ENCODE results near the gene TNS1.

Gene TNS1

DNA sequence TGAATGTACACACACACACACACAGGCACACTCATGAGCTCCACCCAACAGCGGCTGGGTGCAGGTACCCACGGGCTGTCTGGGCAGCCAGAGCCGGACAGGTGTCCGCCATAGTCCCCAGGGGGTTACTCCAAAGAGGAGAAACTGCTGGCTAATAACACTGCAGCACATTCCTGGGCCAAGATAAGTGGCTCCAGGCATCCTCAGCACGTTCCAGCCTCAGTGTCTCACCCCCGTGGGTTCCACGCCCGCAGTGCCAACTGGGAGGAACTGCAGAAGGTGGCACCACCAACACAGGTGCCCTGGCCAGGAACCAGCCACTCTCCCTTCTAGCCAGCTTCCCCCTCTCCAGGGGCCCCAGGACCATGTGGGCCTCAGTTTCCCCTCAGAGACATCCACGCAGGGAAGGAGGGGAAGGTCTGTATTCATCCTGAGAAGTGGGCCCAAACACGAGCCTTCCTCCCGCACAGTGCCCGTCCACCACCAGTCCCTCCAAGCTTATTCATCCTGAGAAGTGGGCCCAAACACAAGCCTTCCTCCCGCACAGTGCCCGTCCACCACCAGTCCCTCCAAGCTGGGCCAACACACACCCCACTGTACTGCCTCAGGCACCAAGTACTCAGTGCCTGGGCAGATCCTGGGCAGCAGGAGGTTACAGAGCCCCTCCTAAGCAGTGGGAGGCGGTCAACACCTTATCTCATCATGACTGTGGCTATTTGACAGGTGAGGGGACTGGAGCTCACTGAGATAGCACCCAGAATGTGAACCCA is 47.6 kb downstream of the TNS1 start:
- TF ChIP-seq, protein P1, sequence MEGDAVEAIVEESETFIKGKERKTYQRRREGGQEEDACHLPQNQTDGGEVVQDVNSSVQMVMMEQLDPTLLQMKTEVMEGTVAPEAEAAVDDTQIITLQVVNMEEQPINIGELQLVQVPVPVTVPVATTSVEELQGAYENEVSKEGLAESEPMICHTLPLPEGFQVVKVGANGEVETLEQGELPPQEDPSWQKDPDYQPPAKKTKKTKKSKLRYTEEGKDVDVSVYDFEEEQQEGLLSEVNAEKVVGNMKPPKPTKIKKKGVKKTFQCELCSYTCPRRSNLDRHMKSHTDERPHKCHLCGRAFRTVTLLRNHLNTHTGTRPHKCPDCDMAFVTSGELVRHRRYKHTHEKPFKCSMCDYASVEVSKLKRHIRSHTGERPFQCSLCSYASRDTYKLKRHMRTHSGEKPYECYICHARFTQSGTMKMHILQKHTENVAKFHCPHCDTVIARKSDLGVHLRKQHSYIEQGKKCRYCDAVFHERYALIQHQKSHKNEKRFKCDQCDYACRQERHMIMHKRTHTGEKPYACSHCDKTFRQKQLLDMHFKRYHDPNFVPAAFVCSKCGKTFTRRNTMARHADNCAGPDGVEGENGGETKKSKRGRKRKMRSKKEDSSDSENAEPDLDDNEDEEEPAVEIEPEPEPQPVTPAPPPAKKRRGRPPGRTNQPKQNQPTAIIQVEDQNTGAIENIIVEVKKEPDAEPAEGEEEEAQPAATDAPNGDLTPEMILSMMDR (IDR thresholded peaks at IDR 0.05) = no peak
- Histone ChIP-seq H3K4me3 (ENCODE audit: low read depth in 1 of 2, low read length in 1 of 2) (no peak overlapping the region), H3K4me1 (ENCODE audit: control insufficient read depth in 1 of 2, insufficient read depth in 1 of 2, low read depth in 1 of 2, low read length in 1 of 2) (no peaks in the 10 kb centered on the region), H3K27ac (no peak overlapping the region), H3K9me3 (no peaks in the 10 kb centered on the region), H3K27me3 (no peaks in the 10 kb centered on the region), H3K36me3 (no peaks in the 10 kb centered on the region)

DNA sequence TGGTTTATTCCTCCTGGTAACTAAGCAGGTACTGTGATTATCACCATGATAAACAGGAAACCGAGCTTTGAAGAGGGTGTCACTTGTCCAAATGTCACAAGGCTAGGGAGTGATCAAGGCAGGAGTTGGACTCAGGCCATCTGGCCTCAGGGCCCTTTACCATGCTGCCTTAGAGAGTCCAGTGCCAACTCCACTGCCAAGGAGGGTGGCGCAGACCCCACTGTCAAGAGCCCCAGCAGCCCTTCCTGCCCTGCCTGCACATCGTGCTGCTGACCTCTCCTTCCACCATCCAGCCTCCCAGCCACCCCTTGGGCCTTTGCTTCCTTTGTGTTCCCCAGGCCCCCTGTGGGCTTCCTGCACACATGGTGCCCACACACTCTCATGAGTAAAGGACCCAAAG is 48.3 kb downstream of the TNS1 start:
- H3K4me3 ChIP-seq (ENCODE audit: low read depth in 1 of 2, low read length in 1 of 2) = no peak overlapping the region
- no peak overlapping the region for H3K27ac ChIP-seq
- H3K36me3 ChIP-seq = no peaks in the 10 kb centered on the region
- H3K4me1 ChIP-seq (ENCODE audit: control insufficient read depth in 1 of 2, insufficient read depth in 1 of 2, low read depth in 1 of 2, low read length in 1 of 2) = no peaks in the 10 kb centered on the region
- no peaks in the 10 kb centered on the region for H3K9me3 ChIP-seq
- TF ChIP-seq, protein P1 (IDR thresholded peaks at IDR 0.05) = no peak
- no peaks in the 10 kb centered on the region for H3K27me3 ChIP-seq

DNA sequence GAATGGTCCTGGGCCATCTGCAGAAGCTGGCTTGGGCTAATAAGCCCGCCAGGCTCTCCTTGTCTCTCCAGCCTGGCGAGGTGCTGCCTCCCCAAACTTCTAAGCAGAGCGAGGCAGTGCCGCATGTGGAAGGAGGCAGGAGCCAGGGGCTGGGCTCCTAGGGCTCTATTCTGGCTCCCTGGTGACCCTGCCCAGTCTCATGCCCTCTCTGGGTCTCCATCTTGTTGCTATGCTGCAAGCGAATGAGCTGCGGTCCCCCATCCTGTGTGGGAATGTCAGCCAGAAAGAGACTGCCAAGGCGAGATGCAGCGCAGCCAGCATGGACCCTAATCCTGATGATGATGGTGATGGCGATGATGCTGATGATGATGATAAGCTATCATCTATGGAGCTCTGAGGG is 48.7 kb downstream of the TNS1 start:
- Histone ChIP-seq H3K4me3 (ENCODE audit: low read depth in 1 of 2, low read length in 1 of 2) (no peak overlapping the region), H3K27ac (no peak overlapping the region), H3K4me1 (ENCODE audit: control insufficient read depth in 1 of 2, insufficient read depth in 1 of 2, low read depth in 1 of 2, low read length in 1 of 2) (no peaks in the 10 kb centered on the region), H3K27me3 (no peaks in the 10 kb centered on the region), H3K9me3 (no peaks in the 10 kb centered on the region), H3K36me3 (no peaks in the 10 kb centered on the region)
- TF ChIP-seq, protein P1 (IDR thresholded peaks at IDR 0.05) = no peak

DNA sequence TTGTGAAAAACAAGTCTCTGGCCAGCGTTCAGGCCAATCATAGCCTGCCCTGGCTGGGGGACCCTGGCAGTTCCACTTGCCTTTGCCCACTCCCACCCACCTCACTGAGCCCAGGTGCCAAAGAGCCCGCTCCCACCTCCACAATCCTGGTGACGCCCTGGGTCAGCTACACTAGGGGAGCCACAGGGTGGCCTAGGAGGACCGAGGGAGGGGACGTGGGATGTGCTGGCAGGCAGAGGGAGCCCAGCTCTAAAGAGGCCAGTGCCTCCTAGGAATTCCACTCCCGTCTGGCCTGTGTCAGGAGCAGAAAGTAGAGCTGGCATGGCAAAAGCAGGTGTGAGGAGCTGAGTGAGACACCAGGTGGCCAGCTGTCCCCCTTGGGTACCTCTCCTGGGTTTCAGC is 49.3 kb downstream of the TNS1 start:
- Histone ChIP-seq H3K4me1 (ENCODE audit: control insufficient read depth in 1 of 2, insufficient read depth in 1 of 2, low read depth in 1 of 2, low read length in 1 of 2) (no peaks in the 10 kb centered on the region), H3K9me3 (no peaks in the 10 kb centered on the region), H3K4me3 (ENCODE audit: low read depth in 1 of 2, low read length in 1 of 2) (no peak overlapping the region), H3K27me3 (no peaks in the 10 kb centered on the region), H3K27ac (no peak overlapping the region), H3K36me3 (no peaks in the 10 kb centered on the region)
- TF ChIP-seq, protein P1 (IDR thresholded peaks at IDR 0.05) = no peak

DNA sequence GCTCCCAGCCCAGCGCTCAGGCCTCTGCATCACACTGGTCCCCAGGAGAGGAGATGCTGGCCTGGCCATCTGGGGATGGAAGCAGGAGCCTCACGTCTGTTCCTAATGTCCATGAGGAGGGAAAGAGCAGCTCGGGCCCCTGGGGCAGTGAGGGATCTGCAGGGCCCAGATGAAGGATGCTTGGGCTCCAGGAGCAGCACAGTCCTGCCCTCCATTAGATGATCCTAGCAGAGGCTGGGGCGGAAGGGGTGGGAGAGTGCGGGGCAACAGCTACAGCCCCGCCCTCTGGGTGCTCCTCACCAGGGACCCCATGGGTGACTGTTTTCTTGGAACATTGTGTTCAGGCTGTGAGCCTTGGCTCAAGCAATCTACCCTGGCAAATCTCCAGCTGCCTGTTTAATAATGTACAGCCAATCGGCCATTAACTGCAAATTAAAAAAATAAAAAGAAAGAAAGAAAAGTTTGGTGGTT is 49.7 kb downstream of the TNS1 start:
- TF ChIP-seq, protein P1 (IDR thresholded peaks at IDR 0.05) = no peak
- no peaks in the 10 kb centered on the region for H3K27me3 ChIP-seq
- H3K27ac ChIP-seq = no peak overlapping the region
- no peak overlapping the region for H3K4me3 ChIP-seq (ENCODE audit: low read depth in 1 of 2, low read length in 1 of 2)
- no peaks in the 10 kb centered on the region for H3K9me3 ChIP-seq
- no peaks in the 10 kb centered on the region for H3K36me3 ChIP-seq
- H3K4me1 ChIP-seq (ENCODE audit: control insufficient read depth in 1 of 2, insufficient read depth in 1 of 2, low read depth in 1 of 2, low read length in 1 of 2) = no peaks in the 10 kb centered on the region

Measured in neutrophil (primary cell).